Endodermal cell (in vitro differentiated cells): ENCODE results near the gene ARRDC2. TPM values are rescaled to one million over a fixed set of nuclear protein-coding genes. Genes with fewer than 3 reads are reported as not detected.
"Not testable (repeated sequence)": the region's sequence is repeated elsewhere in the genome, so short reads cannot be mapped to it uniquely, and the experiment has no call there.

Experiments used
- DNase-seq: peaks from one replicate; pipeline ENCODE4 v3.0.0-alpha.2; 2017
- H3K27ac ChIP-seq: 2 replicates; pipeline ENCODE4 v1.5.1; 2013; ENCODE audit warnings: mild to moderate bottlenecking, low read depth, low read length, moderate library complexity
- H3K27me3 ChIP-seq: 2 replicates; pipeline ENCODE4 v1.6.1; 2013; ENCODE audit warnings: mild to moderate bottlenecking, low read length, moderate library complexity; ENCODE audit not compliant: insufficient read depth, control insufficient read depth, poor library complexity, severe bottlenecking
- H3K36me3 ChIP-seq: 2 replicates; pipeline ENCODE4 v1.7.0; 2013; ENCODE audit warnings: mild to moderate bottlenecking, low read length, moderate library complexity; ENCODE audit not compliant: control insufficient read depth, insufficient read depth
- H3K4me1 ChIP-seq: one replicate; pipeline ENCODE4 v1.7.0; 2013; ENCODE audit warnings: low read length; ENCODE audit not compliant: control insufficient read depth, insufficient read depth
- H3K4me3 ChIP-seq: 2 replicates; pipeline ENCODE4 v1.5.1; 2013; ENCODE audit warnings: mild to moderate bottlenecking, low read length, moderate library complexity
- H3K9ac ChIP-seq: 2 replicates; pipeline ENCODE4 v1.6.1; 2013; ENCODE audit warnings: mild to moderate bottlenecking, low read length, moderate library complexity; ENCODE audit not compliant: poor library complexity, severe bottlenecking; ENCODE audit errors: extremely low read depth
- H3K9me3 ChIP-seq: 2 replicates; pipeline ENCODE4 v1.6.1; 2013; ENCODE audit warnings: mild to moderate bottlenecking, low read length, moderate library complexity; ENCODE audit not compliant: control insufficient read depth
- H3K27ac Mint-ChIP-seq: 2 replicates; pipeline ENCODE4 v1.8.0; 2020; ENCODE audit warnings: mixed read lengths
- H3K27me3 Mint-ChIP-seq: 2 replicates; pipeline ENCODE4 v1.8.0; 2021; ENCODE audit warnings: mild to moderate bottlenecking, mixed read lengths; ENCODE audit not compliant: insufficient read depth
- H3K36me3 Mint-ChIP-seq: 2 replicates; pipeline ENCODE4 v1.8.0; 2020; ENCODE audit warnings: low read depth, mixed read lengths
- H3K4me1 Mint-ChIP-seq: 2 replicates; pipeline ENCODE4 v1.8.0; 2020; ENCODE audit warnings: mixed read lengths
- H3K4me3 Mint-ChIP-seq: 2 replicates; pipeline ENCODE4 v1.8.0; 2020; ENCODE audit warnings: mild to moderate bottlenecking, moderate library complexity, mixed read lengths
- H3K9me3 Mint-ChIP-seq: 2 replicates; pipeline ENCODE4 v1.8.0; 2020; ENCODE audit warnings: mild to moderate bottlenecking, mixed read lengths
- WGBS, 2 experiments: methylation state at CpG; one replicate each; pipeline versions ENCODE4 v1.1.5 to v1.1.7; 2013; ENCODE audit warnings: missing lambda C conversion rate in 2 of 2, mixed read lengths in 1 of 2; ENCODE audit not compliant: insufficient coverage in 1 of 2, insufficient read length in 1 of 2; 5-methylcytosine and 5-hydroxymethylcytosine counted together
- total RNA-seq, 2 donors: library from RNA; stranded (reverse); fragmentation: NEBNext Ultra II Directional in 1 of 2; extraction: Animal tissue kit (Norgen Biotek cat#: 25700) in 1 of 2; gene quantifications; 2 replicates in 1 of 2; 3 replicates in 1 of 2; pipeline ENCODE4 v1.2.1, GENCODE V29; 2021
- TF ChIP-seq, protein P1 (sequence below): fragments of 200-600 bp; sonication (generic); conservative IDR thresholded peaks from 2 replicates; pipeline ENCODE4 v1.5.0; 2021; ENCODE audit warnings: antibody characterized with exemption, mild to moderate bottlenecking

ARRDC2 gene
- total RNA-seq, 2 donors from 2014 or later = 6.8 to 7.0 TPM

DNA sequence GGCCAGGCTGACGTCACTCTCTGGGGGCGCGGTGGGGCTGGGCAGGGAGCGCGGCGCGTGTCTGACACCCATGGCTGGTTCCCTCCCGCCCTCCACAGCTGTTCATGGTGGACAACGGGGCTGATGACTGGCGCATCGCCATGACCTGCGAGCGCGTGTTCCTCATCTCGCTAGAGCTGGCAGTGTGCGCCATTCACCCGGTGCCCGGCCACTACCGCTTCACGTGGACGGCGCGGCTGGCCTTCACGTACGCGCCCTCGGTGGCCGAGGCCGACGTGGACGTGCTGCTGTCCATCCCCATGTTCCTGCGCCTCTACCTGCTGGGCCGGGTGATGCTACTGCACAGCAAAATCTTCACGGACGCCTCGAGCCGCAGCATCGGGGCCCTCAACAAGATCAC lies 26.4 kb upstream of the ARRDC2 start:
- Histone ChIP-seq H3K27ac (no peak overlapping the region), H3K27me3 (no peaks in the 10 kb centered on the region), H3K9ac (no peak overlapping the region), H3K4me1 (no peaks in the 10 kb centered on the region), H3K36me3 (no peaks in the 10 kb centered on the region), H3K4me3 (no peak overlapping the region), H3K9me3 (no peaks in the 10 kb centered on the region)
- Mint-ChIP-seq H3K36me3 (peaks cover 2% of the 10 kb centered on the region), H3K27me3 (no peaks in the 10 kb centered on the region), H3K4me1 (no peaks in the 10 kb centered on the region), H3K27ac (no peak overlapping the region), H3K4me3 (no peak overlapping the region), H3K9me3 (no peaks in the 10 kb centered on the region)
- 96 to 97% methylated on average over 37 to 38 of the region's 38 CpGs for WGBS, 2 experiments
- TF ChIP-seq, protein P1, sequence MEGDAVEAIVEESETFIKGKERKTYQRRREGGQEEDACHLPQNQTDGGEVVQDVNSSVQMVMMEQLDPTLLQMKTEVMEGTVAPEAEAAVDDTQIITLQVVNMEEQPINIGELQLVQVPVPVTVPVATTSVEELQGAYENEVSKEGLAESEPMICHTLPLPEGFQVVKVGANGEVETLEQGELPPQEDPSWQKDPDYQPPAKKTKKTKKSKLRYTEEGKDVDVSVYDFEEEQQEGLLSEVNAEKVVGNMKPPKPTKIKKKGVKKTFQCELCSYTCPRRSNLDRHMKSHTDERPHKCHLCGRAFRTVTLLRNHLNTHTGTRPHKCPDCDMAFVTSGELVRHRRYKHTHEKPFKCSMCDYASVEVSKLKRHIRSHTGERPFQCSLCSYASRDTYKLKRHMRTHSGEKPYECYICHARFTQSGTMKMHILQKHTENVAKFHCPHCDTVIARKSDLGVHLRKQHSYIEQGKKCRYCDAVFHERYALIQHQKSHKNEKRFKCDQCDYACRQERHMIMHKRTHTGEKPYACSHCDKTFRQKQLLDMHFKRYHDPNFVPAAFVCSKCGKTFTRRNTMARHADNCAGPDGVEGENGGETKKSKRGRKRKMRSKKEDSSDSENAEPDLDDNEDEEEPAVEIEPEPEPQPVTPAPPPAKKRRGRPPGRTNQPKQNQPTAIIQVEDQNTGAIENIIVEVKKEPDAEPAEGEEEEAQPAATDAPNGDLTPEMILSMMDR = no peak
- no peak for DNase-seq

DNA sequence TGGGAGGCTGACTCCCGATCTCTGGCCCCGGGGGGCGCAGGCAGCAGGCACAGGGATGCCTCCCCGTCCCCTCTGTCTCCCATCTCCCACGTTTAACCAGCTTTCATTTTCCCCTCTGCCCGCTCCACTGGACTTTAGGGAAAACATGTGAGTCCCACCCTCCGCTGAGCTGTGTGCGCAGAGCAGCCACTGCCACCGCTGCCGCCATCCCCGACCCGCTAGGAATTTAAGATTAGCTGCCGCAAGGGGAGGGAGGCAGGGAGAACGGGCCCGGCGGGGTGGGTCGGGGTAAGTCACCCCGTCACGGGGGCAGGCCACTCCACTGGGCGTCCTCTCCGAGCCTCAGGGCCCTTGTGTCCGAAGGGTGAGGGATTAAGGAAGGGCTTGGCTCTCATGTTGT lies 25.5 kb upstream of the ARRDC2 start:
- H3K9ac ChIP-seq = no peak overlapping the region
- no peaks in the 10 kb centered on the region for H3K9me3 ChIP-seq
- 85 to 94% methylated on average over 6 to 22 of the region's 22 CpGs for WGBS, 2 experiments
- Mint-ChIP-seq H3K9me3 (no peaks in the 10 kb centered on the region), H3K27me3 (no peaks in the 10 kb centered on the region), H3K4me1 (no peaks in the 10 kb centered on the region), H3K27ac (no peak overlapping the region), H3K4me3 (no peak overlapping the region), H3K36me3 (peaks cover 2% of the 10 kb centered on the region)
- H3K36me3 ChIP-seq = no peaks in the 10 kb centered on the region
- no peak overlapping the region for H3K27ac ChIP-seq
- no peaks in the 10 kb centered on the region for H3K27me3 ChIP-seq
- TF ChIP-seq, protein P1 = no peak
- no peak overlapping the region for H3K4me3 ChIP-seq
- no peaks in the 10 kb centered on the region for H3K4me1 ChIP-seq
- no peak for DNase-seq

DNA sequence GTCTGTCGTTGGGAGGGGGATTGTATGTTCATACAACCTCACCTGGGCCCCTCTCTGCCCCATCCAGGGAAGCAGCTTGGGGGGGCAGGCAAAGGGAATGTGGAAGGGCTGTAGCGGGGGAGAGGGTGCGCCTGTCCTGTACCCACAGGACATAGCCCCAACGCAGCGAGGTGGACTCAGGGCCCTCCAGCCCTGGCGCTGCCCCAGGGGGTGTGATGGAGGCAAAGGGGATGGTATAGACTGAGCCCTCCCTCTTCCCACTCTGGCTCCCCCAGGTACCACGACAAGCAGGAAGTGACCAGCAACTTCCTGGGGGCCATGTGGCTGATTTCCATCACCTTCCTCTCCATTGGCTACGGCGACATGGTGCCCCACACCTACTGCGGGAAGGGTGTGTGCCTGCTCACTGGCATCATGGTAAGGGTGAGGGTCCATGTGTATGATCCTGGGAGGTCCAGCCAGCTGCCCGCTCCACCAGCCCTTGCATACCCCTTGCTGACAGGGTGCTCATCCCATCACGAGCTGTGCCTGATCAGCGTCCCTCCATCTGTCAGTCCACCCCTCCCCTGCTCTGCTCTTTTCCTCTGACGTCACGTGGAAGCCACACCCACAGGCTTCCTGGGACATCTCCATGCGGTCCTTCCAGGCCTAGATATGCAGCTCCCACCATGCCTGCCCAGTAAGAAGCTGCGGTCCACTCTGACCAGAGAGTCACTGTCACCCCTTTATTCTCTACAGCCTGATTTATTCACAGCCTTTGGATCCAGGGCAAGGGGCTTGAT lies 22.7 kb upstream of the ARRDC2 start:
- H3K27me3 ChIP-seq = no peaks in the 10 kb centered on the region
- H3K9me3 ChIP-seq = no peaks in the 10 kb centered on the region
- Mint-ChIP-seq H3K4me3 (no peak overlapping the region), H3K27me3 (no peaks in the 10 kb centered on the region), H3K4me1 (no peaks in the 10 kb centered on the region), H3K36me3 (peaks cover 4% of the 10 kb centered on the region), H3K9me3 (no peaks in the 10 kb centered on the region), H3K27ac (no peak overlapping the region)
- no peak overlapping the region for H3K9ac ChIP-seq
- H3K36me3 ChIP-seq = no peaks in the 10 kb centered on the region
- H3K4me3 ChIP-seq = no peak overlapping the region
- H3K27ac ChIP-seq = no peak overlapping the region
- H3K4me1 ChIP-seq = no peaks in the 10 kb centered on the region
- TF ChIP-seq, protein P1 = no peak
- no peak for DNase-seq
- WGBS, 2 experiments = 91 to 92% methylated on average over 6 to 17 of the region's 17 CpGs

- 96 to 97% methylated on average over 6 to 8 of the region's 8 CpGs for WGBS, 2 experiments
- not testable (repeated sequence) for H3K4me3 Mint-ChIP-seq, DNase-seq
Observed at GRCh38 chr19:17986569-17986968, 21.4 kb upstream of the ARRDC2 start.

More at GRCh38 chr19:17986569-17986968, 21.4 kb upstream of the ARRDC2 start:
- not testable (repeated sequence) for H3K27me3 Mint-ChIP-seq, H3K9me3 ChIP-seq, H3K27ac Mint-ChIP-seq, H3K9me3 Mint-ChIP-seq, H3K36me3 Mint-ChIP-seq, H3K27me3 ChIP-seq, H3K4me3 ChIP-seq, H3K27ac ChIP-seq, H3K4me1 ChIP-seq, H3K36me3 ChIP-seq, H3K4me1 Mint-ChIP-seq, H3K9ac ChIP-seq
